Measurements from ENCODE around the gene PDCL2. TPM values are rescaled to one million over a fixed set of nuclear protein-coding genes. Genes with fewer than 3 reads are reported as not detected.

PDCL2 gene
- total and polyA plus RNA-seq, 2 of the 8 experiments (the other 6 are each of a cell fraction or from before 2014, with no cell fraction given): not detected

- no peak for TF ChIP-seq CHD7 (IDR thresholded peaks at IDR 0.05; ENCODE audit: insufficient replicate concordance, low read length)
- no peak for TF ChIP-seq SIN3A (conservative IDR thresholded peaks at IDR 0.05 in 1 of 2, IDR thresholded peaks at IDR 0.05 in 1 of 2; ENCODE audit: low read depth in 1 of 2, low read length in 2 of 2)
Measured at GRCh38 chr4:55546506-55546755, 45.6 kb downstream of the PDCL2 start (continued).

All from H1 (cell line).